ENCODE results near the gene WDR38. TPM values are rescaled to one million over a fixed set of nuclear protein-coding genes. Genes with fewer than 3 reads are reported as not detected.

The WDR38 gene
- total and polyA plus RNA-seq, 2 of the 4 experiments (the other 2 are of a cell fraction) = not detected

DNA sequence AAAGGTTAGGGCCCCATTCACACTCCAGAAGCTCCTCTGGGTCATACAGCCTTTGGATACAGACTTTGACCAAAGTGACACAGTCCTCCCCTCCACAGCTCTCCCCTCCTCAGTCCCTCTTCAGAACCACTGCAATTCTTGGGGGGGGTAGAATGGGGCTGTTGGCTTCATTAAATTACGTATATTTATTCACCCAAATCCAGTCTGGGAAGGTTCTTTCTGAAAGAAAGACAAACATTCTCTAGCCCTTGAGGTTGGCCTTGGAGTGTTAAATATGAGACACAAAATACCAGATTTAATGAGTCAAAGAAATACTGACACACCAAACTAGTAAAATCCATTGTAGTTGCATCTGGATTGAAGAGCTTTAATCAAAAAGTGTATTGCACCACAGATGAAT lies 24.8 kb downstream of the WDR38 start:
- ChIA-PET POLR2A (ENCODE audit: unreplicated experiment) (interaction anchor here (0.5 to 0.6 kb wide), 2 partner anchors 46 to 50 kb away, joined by 3 to 5 read pairs; no protein-coding TSS in a partner anchor), CTCF (interaction anchor here (2.0 kb wide), 1 partner anchor 16 kb away, joined by 5 read pairs; no protein-coding TSS in a partner anchor)
- no peak overlapping the region for H3K23ac ChIP-seq (ENCODE audit: low read depth, low read length)
- peaks cover 9% of the 10 kb centered on the region; the same call in 1 of the 2 replicates for H3K9me1 ChIP-seq (ENCODE audit: insufficient read depth, low read length)
- no peak overlapping the region for H3K4ac ChIP-seq (ENCODE audit: low read depth, low read length)
- peaks cover 40% of the 10 kb centered on the region for H4K20me1 ChIP-seq (ENCODE audit: insufficient read depth, low read length)
- peak; percentile 13 for ATAC-seq (ENCODE audit: low read depth)
- peaks cover 2% of the 10 kb centered on the region; the same call in 1 of the 2 replicates for H3K4me1 ChIP-seq (ENCODE audit: control insufficient read depth, insufficient read depth, low read length)
- WGBS, 2 experiments (ENCODE audit: extremely low coverage in 2 of 2, insufficient read length in 1 of 2) = no CpG with 5 or more reads among the region's 1 CpG
- no peak overlapping the region for H4K91ac ChIP-seq (ENCODE audit: insufficient read depth, low read depth, low read length)
- H3K18ac ChIP-seq (ENCODE audit: low read depth, low read length) = no peak overlapping the region
- H2AK5ac ChIP-seq (ENCODE audit: low read depth, low read length) = no peak overlapping the region
- H3K9ac ChIP-seq (ENCODE audit: low read depth, low read length) = no peak overlapping the region
- no peak overlapping the region for H3K14ac ChIP-seq (replicated peaks; ENCODE audit: low read depth, low read length)
- no peak overlapping the region for H4K5ac ChIP-seq (ENCODE audit: low read depth, low read length)
- BruUV-seq (replicated peaks) = no TSS peak
- H3K27ac ChIP-seq (ENCODE audit: insufficient read depth, low read length) = no peak overlapping the region
- H2BK15ac ChIP-seq (ENCODE audit: low read depth, low read length) = no peak overlapping the region
- H2BK20ac ChIP-seq (ENCODE audit: low read depth, low read length) = no peak overlapping the region
- no peak overlapping the region for H4K8ac ChIP-seq (ENCODE audit: low read depth in 2 of 2, low read length in 2 of 2)
- no peak for DNase-seq
- no peaks in the 10 kb centered on the region for H3K27me3 ChIP-seq (ENCODE audit: control insufficient read depth, insufficient read depth, low read length)
- in situ Hi-C loops (cut with MboI; ENCODE audit: low sequenced_read_pairs) = no loop called here
- H2BK5ac ChIP-seq (ENCODE audit: low read depth, low read length, poor library complexity, severe bottlenecking) = no peak overlapping the region
- TF ChIP-seq CHD1 (IDR thresholded peaks at IDR 0.05; ENCODE audit: low read depth, low read length) = no peak
- no peak for TF ChIP-seq POLR2A (IDR thresholded peaks at IDR 0.05; ENCODE audit: low read depth, low read length)
- no peak for TF ChIP-seq BHLHE40 (IDR thresholded peaks at IDR 0.05; ENCODE audit: low read depth, low read length)
- TF ChIP-seq MAZ (IDR thresholded peaks at IDR 0.05; ENCODE audit: borderline replicate concordance, low read depth, low read length) = no peak
- no peak for TF ChIP-seq SMC3 (IDR thresholded peaks at IDR 0.05; ENCODE audit: low read depth, low read length)
- TF ChIP-seq, protein P1, sequence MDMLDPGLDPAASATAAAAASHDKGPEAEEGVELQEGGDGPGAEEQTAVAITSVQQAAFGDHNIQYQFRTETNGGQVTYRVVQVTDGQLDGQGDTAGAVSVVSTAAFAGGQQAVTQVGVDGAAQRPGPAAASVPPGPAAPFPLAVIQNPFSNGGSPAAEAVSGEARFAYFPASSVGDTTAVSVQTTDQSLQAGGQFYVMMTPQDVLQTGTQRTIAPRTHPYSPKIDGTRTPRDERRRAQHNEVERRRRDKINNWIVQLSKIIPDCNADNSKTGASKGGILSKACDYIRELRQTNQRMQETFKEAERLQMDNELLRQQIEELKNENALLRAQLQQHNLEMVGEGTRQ (IDR thresholded peaks at IDR 0.05; ENCODE audit: low read depth, low read length) = no peak
- H2AFZ ChIP-seq (replicated peaks; ENCODE audit: low read length, poor library complexity) = no peak overlapping the region
- H2AK9ac ChIP-seq (replicated peaks; ENCODE audit: low read depth, low read length, poor library complexity) = no peak overlapping the region
- H3K79me1 ChIP-seq (ENCODE audit: low read depth in 1 of 2, low read length in 2 of 2) = peaks cover 22 to 39% of the 10 kb centered on the region in 2 experiments
- peaks cover 73% of the 10 kb centered on the region for H3K36me3 ChIP-seq (ENCODE audit: control insufficient read depth, insufficient read depth, low read length)
- dilution Hi-C loops (cut with HindIII; ENCODE audit: low sequenced_read_pairs, unreplicated experiment) = no loop called here
- intact Hi-C loops (cut with micrococcal nuclease) = no loop called here
- H3K9me3 ChIP-seq (ENCODE audit: control insufficient read depth, insufficient read depth, low read length) = no peaks in the 10 kb centered on the region
- no peak overlapping the region for H2BK120ac ChIP-seq (ENCODE audit: low read depth, low read length)
- H3K56ac ChIP-seq (ENCODE audit: extremely low read depth, insufficient read depth, low read length) = no peak overlapping the region
- no peak overlapping the region for H3K4me3 ChIP-seq (ENCODE audit: insufficient read depth, low read depth, low read length)
- no peak overlapping the region for H3K4me2 ChIP-seq (ENCODE audit: low read depth, low read length)

Data from IMR-90 (cell line).